Caco-2 (cell line): ENCODE measurements around the gene UCP3. TPM values are rescaled to one million over a fixed set of nuclear protein-coding genes. Genes with fewer than 3 reads are reported as not detected.

Experiments
- BruUV-seq: library from RNA; stranded (reverse); fragments of 400-500 nt; replicated peaks from 2 replicates; lab custom pipeline; 2021; lab: Mats Ljungman, UMichigan
- CTCF ChIA-PET: fragments of 300-600 bp; sonication (Branson Sonifier 250); formaldehyde crosslinking; loops from one replicate; lab custom pipeline; 2022; ENCODE audit warnings: antibody characterized with exemption; lab: Charles Lee
- POLR2A ChIA-PET: fragments of 300-600 bp; sonication (Branson Sonifier 250); formaldehyde crosslinking; loops from one replicate; lab custom pipeline; 2022; ENCODE audit warnings: antibody characterized with exemption; lab: Charles Lee
- DNase-seq, 2 experiments: peaks; one replicate each; pipeline versions ENCODE4 v3.0.0 to v3.0.0-alpha.2; 2020 to 2022
- H3K27me3 ChIP-seq: replicated peaks from 2 replicates; pipeline ENCODE4 v1.6.0; 2011; ENCODE audit warnings: low read length; ENCODE audit not compliant: control insufficient read depth, insufficient read depth
- H3K36me3 ChIP-seq: 2 replicates; pipeline ENCODE4 v1.5.1; 2011; ENCODE audit warnings: low read length; ENCODE audit not compliant: control insufficient read depth, insufficient read depth
- H3K4me1 ChIP-seq: fragments of 250-450 bp; sonication (Bioruptor Pico); 2 replicates; pipeline ENCODE4 v1.5.1; 2020; ENCODE audit warnings: mild to moderate bottlenecking
- H3K4me3 ChIP-seq: 2 replicates; pipeline ENCODE4 v1.5.1; 2011; ENCODE audit warnings: low read depth, mild to moderate bottlenecking, control low read depth, low read length
- H3K9me3 ChIP-seq: fragments of 250-450 bp; sonication (Bioruptor Pico); 2 replicates; pipeline ENCODE4 v1.5.1; 2020; ENCODE audit warnings: mild to moderate bottlenecking, moderate library complexity
- H3K27ac Mint-ChIP-seq: one replicate; pipeline ENCODE4 v1.8.0; 2022; ENCODE audit warnings: mixed read lengths; ENCODE audit not compliant: unreplicated experiment
- H3K27me3 Mint-ChIP-seq: one replicate; pipeline ENCODE4 v1.8.0; 2022; ENCODE audit warnings: mixed read lengths; ENCODE audit not compliant: insufficient read depth, unreplicated experiment
- H3K36me3 Mint-ChIP-seq: one replicate; pipeline ENCODE4 v1.8.0; 2022; ENCODE audit warnings: mild to moderate bottlenecking, mixed read lengths; ENCODE audit not compliant: insufficient read depth, unreplicated experiment
- H3K4me1 Mint-ChIP-seq: one replicate; pipeline ENCODE4 v1.8.0; 2022; ENCODE audit warnings: low read depth, mixed read lengths; ENCODE audit not compliant: unreplicated experiment
- H3K4me3 Mint-ChIP-seq: one replicate; pipeline ENCODE4 v1.8.0; 2022; ENCODE audit warnings: mild to moderate bottlenecking, moderate library complexity, mixed read lengths; ENCODE audit not compliant: unreplicated experiment
- H3K9me3 Mint-ChIP-seq: one replicate; pipeline ENCODE4 v1.8.0; 2022; ENCODE audit warnings: mixed read lengths; ENCODE audit not compliant: unreplicated experiment
- CTCF ChIP-seq, 2 experiments: fragments of 200-600 bp in 1 of 2; IDR thresholded peaks; 1 replicate in 1 of 2; 2 replicates in 1 of 2; pipeline versions ENCODE4 v1.5.1 to v1.8.0; 2011 to 2022; ENCODE audit warnings: antibody characterized with exemption in 1 of 2, control low read depth in 1 of 2, inconsistent platforms in 1 of 2, low read depth in 1 of 2, low read length in 1 of 2, mild to moderate bottlenecking in 1 of 2, moderate library complexity in 1 of 2; ENCODE audit not compliant: insufficient read depth in 1 of 2, severe bottlenecking in 1 of 2, unreplicated experiment in 1 of 2
- intact Hi-C: fragments of 100-400 bp; cut with micrococcal nuclease; formaldehyde crosslinking; loops from one replicate; pipeline ENCODE4 v1.10.0; 2022; ENCODE audit not compliant: unreplicated experiment
- total RNA-seq: library from RNA; stranded (reverse); gene quantifications from 2 replicates; pipeline ENCODE4 v1.2.3, GENCODE V29; 2022

UCP3 gene
- total RNA-seq, 1 experiment from 2014 or later = 1.2 TPM

- Histone ChIP-seq H3K4me3 (no peak overlapping the region), H3K27me3 (no peaks in the 10 kb centered on the region; the same call in 1 of the 2 replicates), H3K9me3 (no peaks in the 10 kb centered on the region), H3K4me1 (no peaks in the 10 kb centered on the region), H3K36me3 (no peaks in the 10 kb centered on the region)
- ChIA-PET POLR2A (no interaction called here), CTCF (no interaction called here)
- no peaks in the 10 kb centered on the region for H3K4me1 Mint-ChIP-seq
- BruUV-seq = no TSS peak
- peak in 1 of 2 experiments; percentile 21 for DNase-seq
- no peaks in the 10 kb centered on the region for H3K27me3 Mint-ChIP-seq
- intact Hi-C loops = loop anchor here (5.0 kb wide), 1 partner anchor 210 kb away; the partner anchor contains the start of genes C2CD3 and PPME1
- no peak overlapping the region for H3K27ac Mint-ChIP-seq
- no peaks in the 10 kb centered on the region for H3K9me3 Mint-ChIP-seq
- no peak overlapping the region for H3K4me3 Mint-ChIP-seq
- no peak for TF ChIP-seq CTCF (IDR thresholded peaks at IDR 0.05; ENCODE audit: insufficient read depth in 1 of 2, low read depth in 1 of 2, low read length in 1 of 2, severe bottlenecking in 1 of 2, unreplicated experiment in 1 of 2)
- no peaks in the 10 kb centered on the region for H3K36me3 Mint-ChIP-seq
Observed at GRCh38 chr11:73962101-73962705, 46.7 kb downstream of the UCP3 start.

- TF ChIP-seq CTCF (IDR thresholded peaks at IDR 0.05; ENCODE audit: insufficient read depth in 1 of 2, low read depth in 1 of 2, low read length in 1 of 2, severe bottlenecking in 1 of 2, unreplicated experiment in 1 of 2) = no peak
- Histone ChIP-seq H3K9me3 (no peaks in the 10 kb centered on the region), H3K36me3 (no peaks in the 10 kb centered on the region), H3K4me1 (no peaks in the 10 kb centered on the region), H3K4me3 (no peak overlapping the region), H3K27me3 (no peaks in the 10 kb centered on the region; the same call in 1 of the 2 replicates)
- H3K27ac Mint-ChIP-seq = no peak overlapping the region
- no peak overlapping the region for H3K4me3 Mint-ChIP-seq
- no peaks in the 10 kb centered on the region for H3K27me3 Mint-ChIP-seq
- intact Hi-C loops = loop anchor here (5.0 kb wide), 1 partner anchor 211 kb away; the partner anchor contains the start of genes C2CD3 and PPME1
- no peaks in the 10 kb centered on the region for H3K9me3 Mint-ChIP-seq
- peak in 1 of 2 experiments; percentile 32 for DNase-seq
- CTCF ChIA-PET = interaction anchor here (0.6 kb wide), 1 partner anchor 144 kb away, joined by 3 read pairs; no protein-coding TSS in a partner anchor
- no TSS peak for BruUV-seq
- POLR2A ChIA-PET = no interaction called here
- H3K4me1 Mint-ChIP-seq = peaks cover 1% of the 10 kb centered on the region
- H3K36me3 Mint-ChIP-seq = no peaks in the 10 kb centered on the region
Observed at GRCh38 chr11:73961321-73961720, 47.6 kb downstream of the UCP3 start.

GRCh38 chr11:73958521-73959141 is 50.3 kb downstream of the UCP3 start:
- Histone ChIP-seq H3K36me3 (no peaks in the 10 kb centered on the region), H3K4me3 (no peak overlapping the region), H3K9me3 (no peaks in the 10 kb centered on the region), H3K4me1 (no peaks in the 10 kb centered on the region), H3K27me3 (no peaks in the 10 kb centered on the region)
- POLR2A ChIA-PET = no interaction called here
- H3K4me1 Mint-ChIP-seq = peaks cover 7% of the 10 kb centered on the region
- DNase-seq = peak in 1 of 2 experiments; percentile 32
- no peaks in the 10 kb centered on the region for H3K36me3 Mint-ChIP-seq
- CTCF ChIA-PET = interaction anchor here (1.0 kb wide), 1 partner anchor 491 kb away, joined by 9 read pairs; no protein-coding TSS in a partner anchor
- no peak overlapping the region for H3K27ac Mint-ChIP-seq
- no peaks in the 10 kb centered on the region for H3K27me3 Mint-ChIP-seq
- BruUV-seq = no TSS peak
- TF ChIP-seq CTCF (IDR thresholded peaks at IDR 0.05; ENCODE audit: insufficient read depth in 1 of 2, low read depth in 1 of 2, low read length in 1 of 2, severe bottlenecking in 1 of 2, unreplicated experiment in 1 of 2) = no peak
- intact Hi-C loops = no loop called here
- no peaks in the 10 kb centered on the region for H3K9me3 Mint-ChIP-seq
- H3K4me3 Mint-ChIP-seq = no peak overlapping the region
